ENCODE data around the gene NUP210L.

DNA sequence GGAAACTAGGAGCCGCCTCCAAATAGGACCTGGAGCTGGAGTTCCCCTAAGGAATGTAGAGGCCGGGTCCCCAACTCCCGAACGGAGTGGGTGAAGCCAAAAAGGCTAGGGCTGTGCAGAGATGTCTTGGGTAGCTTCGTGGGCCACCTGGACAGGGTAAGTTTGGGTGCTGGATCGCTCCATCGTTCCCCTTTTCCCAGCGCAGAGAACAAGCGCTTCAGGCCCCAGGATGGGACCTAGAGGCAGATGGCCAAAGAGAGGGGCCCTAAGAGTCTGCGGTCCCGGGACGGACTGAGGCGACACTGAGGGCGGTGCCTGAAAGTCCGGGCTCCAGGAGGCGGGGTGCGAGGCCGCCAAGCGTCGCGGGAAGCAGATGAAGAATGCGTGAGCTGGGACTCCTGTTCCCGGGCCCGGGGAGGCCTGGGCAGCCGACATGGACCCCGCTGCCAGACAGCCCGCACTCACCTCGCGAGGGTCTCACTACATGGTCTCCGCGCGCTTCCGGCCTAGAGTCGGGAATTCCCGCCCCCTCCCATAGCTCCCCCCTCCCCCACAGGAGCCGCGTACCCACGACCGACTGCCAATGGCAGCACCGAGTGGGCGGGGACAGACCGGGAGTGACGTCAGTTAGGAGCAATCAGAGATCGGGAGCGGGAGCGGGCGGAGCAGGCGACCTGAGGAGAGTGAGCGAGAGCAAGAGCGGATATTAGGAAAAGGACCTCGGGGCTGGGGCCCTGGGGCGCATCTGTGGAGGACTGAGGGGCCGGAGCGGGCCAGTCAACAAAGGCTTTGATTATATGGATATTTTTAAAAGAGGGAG lies 191.6 kb downstream of the NUP210L start, which contains the start of gene SLC39A1:
- no peak for TF ChIP-seq EP300 (IDR thresholded peaks at IDR 0.05)
- TF ChIP-seq, protein P1, sequence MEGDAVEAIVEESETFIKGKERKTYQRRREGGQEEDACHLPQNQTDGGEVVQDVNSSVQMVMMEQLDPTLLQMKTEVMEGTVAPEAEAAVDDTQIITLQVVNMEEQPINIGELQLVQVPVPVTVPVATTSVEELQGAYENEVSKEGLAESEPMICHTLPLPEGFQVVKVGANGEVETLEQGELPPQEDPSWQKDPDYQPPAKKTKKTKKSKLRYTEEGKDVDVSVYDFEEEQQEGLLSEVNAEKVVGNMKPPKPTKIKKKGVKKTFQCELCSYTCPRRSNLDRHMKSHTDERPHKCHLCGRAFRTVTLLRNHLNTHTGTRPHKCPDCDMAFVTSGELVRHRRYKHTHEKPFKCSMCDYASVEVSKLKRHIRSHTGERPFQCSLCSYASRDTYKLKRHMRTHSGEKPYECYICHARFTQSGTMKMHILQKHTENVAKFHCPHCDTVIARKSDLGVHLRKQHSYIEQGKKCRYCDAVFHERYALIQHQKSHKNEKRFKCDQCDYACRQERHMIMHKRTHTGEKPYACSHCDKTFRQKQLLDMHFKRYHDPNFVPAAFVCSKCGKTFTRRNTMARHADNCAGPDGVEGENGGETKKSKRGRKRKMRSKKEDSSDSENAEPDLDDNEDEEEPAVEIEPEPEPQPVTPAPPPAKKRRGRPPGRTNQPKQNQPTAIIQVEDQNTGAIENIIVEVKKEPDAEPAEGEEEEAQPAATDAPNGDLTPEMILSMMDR (IDR thresholded peaks at IDR 0.05): no peak

Data from stomach (tissue), 4 donors.